Panc1 (cell line): ENCODE results near the gene PARP8. TPM values are rescaled to one million over a fixed set of nuclear protein-coding genes. Genes with fewer than 3 reads are reported as not detected.

Source experiments
- ATAC-seq: fragments of 200-7000 bp; cut with Tn5 transposase; 2 replicates; pipeline ENCODE4 v1.9.1; 2020; ENCODE audit warnings: mild to moderate bottlenecking, moderate library complexity
- BruUV-seq: library from RNA; stranded (reverse); fragments of 400-500 nt; replicated peaks from 2 replicates; lab custom pipeline; 2021; lab: Mats Ljungman, UMichigan
- CTCF ChIA-PET: fragments of 300-600 bp; sonication (Branson Sonifier 250); formaldehyde crosslinking; loops from one replicate; lab custom pipeline; 2022; ENCODE audit warnings: antibody characterized with exemption; lab: Charles Lee
- POLR2A ChIA-PET: fragments of 300-600 bp; sonication (Branson Sonifier 250); formaldehyde crosslinking; loops from one replicate; lab custom pipeline; 2022; ENCODE audit warnings: antibody characterized with exemption; lab: Charles Lee
- DNase-seq: peaks from one replicate; pipeline ENCODE4 v3.0.0-alpha.2; 2010; ENCODE audit warnings: low read depth, low spot score
- H3K27ac ChIP-seq: 2 replicates; pipeline ENCODE4 v1.5.1; 2011; ENCODE audit warnings: mild to moderate bottlenecking, low read length, inconsistent platforms
- H3K27me3 ChIP-seq: fragments of 200-500 bp; sonication (Bioruptor generic); 2 replicates; pipeline ENCODE4 v1.6.0; 2014; ENCODE audit warnings: low read length, inconsistent platforms; ENCODE audit not compliant: control insufficient read depth, insufficient read depth
- H3K36me3 ChIP-seq: fragments of 200-500 bp; sonication (Bioruptor generic); 2 replicates; pipeline ENCODE4 v1.5.1; 2014; ENCODE audit warnings: inconsistent platforms, mild to moderate bottlenecking, low read length, moderate library complexity; ENCODE audit not compliant: control insufficient read depth, insufficient read depth
- H3K4me1 ChIP-seq: 2 replicates; pipeline ENCODE4 v1.5.1; 2011; ENCODE audit warnings: inconsistent platforms, mild to moderate bottlenecking, low read length, moderate library complexity; ENCODE audit not compliant: control insufficient read depth, insufficient read depth
- H3K4me3 ChIP-seq, 2 experiments: 2 replicates each; pipeline ENCODE4 v1.5.1; 2011 to 2012; ENCODE audit warnings: low read depth in 2 of 2, low read length in 2 of 2, mild to moderate bottlenecking in 2 of 2, inconsistent platforms in 1 of 2, moderate library complexity in 1 of 2
- H3K9me3 ChIP-seq: fragments of 200-500 bp; sonication (Bioruptor generic); 2 replicates; pipeline ENCODE4 v1.5.1; 2014; ENCODE audit warnings: low read depth, mild to moderate bottlenecking, inconsistent platforms, low read length, moderate library complexity; ENCODE audit not compliant: control insufficient read depth, insufficient read depth
- CTCF ChIP-seq: fragments of 450-650 bp; IDR thresholded peaks from 2 replicates; pipeline ENCODE4 v1.5.1; 2017; ENCODE audit warnings: mild to moderate bottlenecking
- POLR2AphosphoS5 ChIP-seq: IDR thresholded peaks from 2 replicates; pipeline ENCODE4 v1.6.1; 2012; ENCODE audit warnings: mild to moderate bottlenecking, low read depth, low read length, moderate library complexity
- REST ChIP-seq, 2 experiments: IDR thresholded peaks; 2 replicates each; pipeline ENCODE4 v1.6.1; 2011 to 2012; ENCODE audit warnings: low read depth in 2 of 2, control low read depth in 1 of 2, low read length in 1 of 2, mild to moderate bottlenecking in 1 of 2, moderate library complexity in 1 of 2; ENCODE audit not compliant: insufficient read depth in 1 of 2
- SIN3A ChIP-seq: IDR thresholded peaks from 2 replicates; pipeline ENCODE4 v1.6.1; 2012; ENCODE audit warnings: low read depth, mild to moderate bottlenecking, low read length, moderate library complexity, borderline replicate concordance; ENCODE audit not compliant: insufficient read depth
- TCF7L2 ChIP-seq: IDR thresholded peaks from 2 replicates; pipeline ENCODE4 v1.6.1; 2011; ENCODE audit warnings: mild to moderate bottlenecking, low read depth, low read length, inconsistent platforms
- in situ Hi-C: cut with HindIII; loops from 2 replicates; pipeline ENCODE4 v1.10.0; 2016; ENCODE audit warnings: low sequenced_read_pairs, low pct_unique_long_range_greater_than_20kb
- intact Hi-C: fragments of 100-400 bp; cut with micrococcal nuclease; formaldehyde crosslinking; loops from one replicate; pipeline ENCODE4 v1.10.0; 2022; ENCODE audit not compliant: unreplicated experiment
- total RNA-seq: library from RNA; stranded (reverse); gene quantifications from one replicate; pipeline ENCODE4 v1.2.1, GENCODE V29; 2021; ENCODE audit not compliant: unreplicated experiment

The PARP8 gene
- total RNA-seq, 1 experiment from 2014 or later: 20.2 TPM

GRCh38 chr5:50813691-50814090, 147.3 kb downstream of the PARP8 start:
- H3K27ac ChIP-seq: no peak overlapping the region
- no peaks in the 10 kb centered on the region for H3K36me3 ChIP-seq
- H3K27me3 ChIP-seq: no peaks in the 10 kb centered on the region
- POLR2A ChIA-PET: no interaction called here
- CTCF ChIA-PET: no interaction called here
- TF ChIP-seq CTCF (no peak), REST (IDR thresholded peaks at IDR 0.05; ENCODE audit: insufficient read depth in 1 of 2, low read depth in 2 of 2, low read length in 1 of 2) (no peak), TCF7L2 (no peak), SIN3A (no peak)
- H3K9me3 ChIP-seq: no peaks in the 10 kb centered on the region
- intact Hi-C loops (no loop called here), in situ Hi-C loops (no loop called here)
- no peak for DNase-seq
- no peak overlapping the region for H3K4me3 ChIP-seq
- no peak for ATAC-seq
- no TSS peak for BruUV-seq
- H3K4me1 ChIP-seq: no peaks in the 10 kb centered on the region

GRCh38 chr5:50814556-50814955, 148.1 kb downstream of the PARP8 start:
- in situ Hi-C loops (no loop called here), intact Hi-C loops (no loop called here)
- ATAC-seq (no peak), DNase-seq (no peak)
- Histone ChIP-seq H3K9me3 (no peaks in the 10 kb centered on the region), H3K27ac (no peak overlapping the region), H3K4me1 (no peaks in the 10 kb centered on the region), H3K36me3 (no peaks in the 10 kb centered on the region), H3K27me3 (no peaks in the 10 kb centered on the region), H3K4me3 (no peak overlapping the region)
- ChIA-PET POLR2A (no interaction called here), CTCF (no interaction called here)
- TF ChIP-seq REST (IDR thresholded peaks at IDR 0.05; ENCODE audit: insufficient read depth in 1 of 2, low read depth in 2 of 2, low read length in 1 of 2): no peak
- no peak for TF ChIP-seq SIN3A
- no peak for TF ChIP-seq CTCF
- no peak for TF ChIP-seq POLR2AphosphoS5
- no peak for TF ChIP-seq TCF7L2
- no TSS peak for BruUV-seq
